Hippocampal formation (tissue), 2 donors: Measurements from ENCODE around the gene C15orf62.
A peak's percentile ranks its signal among the peaks of the same experiment; 100 is the strongest.

Experiments
- DNase-seq, 2 donors: peaks; one replicate each; lab custom pipeline; 2025; lab: John Stamatoyannopoulos, UW

Gene C15orf62, protein sequence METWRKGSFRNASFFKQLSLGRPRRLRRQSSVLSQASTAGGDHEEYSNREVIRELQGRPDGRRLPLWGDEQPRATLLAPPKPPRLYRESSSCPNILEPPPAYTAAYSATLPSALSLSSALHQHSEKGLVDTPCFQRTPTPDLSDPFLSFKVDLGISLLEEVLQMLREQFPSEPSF

DNA sequence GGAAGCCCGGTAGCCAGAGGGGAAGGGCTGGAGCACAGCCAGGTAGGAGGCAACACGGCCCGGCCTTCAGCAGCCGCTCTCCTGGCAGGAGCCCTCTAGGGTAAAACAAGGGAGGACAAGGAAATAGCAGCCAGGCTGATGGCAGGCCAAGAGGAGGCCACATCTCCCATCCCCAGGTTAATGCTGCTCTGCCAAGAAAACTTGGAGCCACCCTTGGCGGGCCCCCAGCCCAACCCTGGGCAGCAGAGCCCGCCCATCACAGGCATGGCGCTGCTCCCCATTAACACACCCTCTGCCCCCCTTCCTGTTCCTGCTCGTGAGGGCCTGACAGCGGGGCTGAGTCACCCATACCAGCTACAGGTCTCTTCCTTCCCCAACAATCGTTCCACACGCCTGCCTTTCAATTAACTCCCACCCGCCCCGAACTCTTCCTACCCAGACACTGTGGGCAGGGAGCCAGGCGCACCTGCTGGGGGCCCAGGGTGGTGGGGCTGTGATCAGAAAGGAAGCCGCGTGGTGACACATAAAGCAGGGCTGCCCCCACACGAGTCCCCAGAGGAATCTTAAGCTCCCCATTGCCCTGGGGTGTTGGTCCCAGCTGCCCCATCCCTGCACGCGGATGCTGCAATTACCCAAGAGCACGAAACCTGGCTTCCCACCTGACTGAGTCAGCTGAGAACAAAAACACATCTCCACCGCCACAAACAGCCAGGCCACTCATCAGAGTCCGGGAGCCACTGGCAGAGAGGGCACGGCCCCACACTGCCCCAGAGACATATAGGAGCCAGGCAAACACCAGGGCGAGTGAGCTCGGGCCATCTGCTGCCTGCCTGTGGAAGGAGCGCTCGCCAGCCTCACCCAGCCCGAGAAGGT is at the start of gene C15orf62:
TSS of gene C15orf62 (plus strand) at position 707 of the 873 bp plus-strand sequence. CDS start 516 bp downstream, outside the sequence.
- DNase-seq: peak; percentile 18 to 41

GRCh38 chr15:40721701-40722100 is 48.1 kb upstream of the C15orf62 start:
- no peak for DNase-seq

DNA sequence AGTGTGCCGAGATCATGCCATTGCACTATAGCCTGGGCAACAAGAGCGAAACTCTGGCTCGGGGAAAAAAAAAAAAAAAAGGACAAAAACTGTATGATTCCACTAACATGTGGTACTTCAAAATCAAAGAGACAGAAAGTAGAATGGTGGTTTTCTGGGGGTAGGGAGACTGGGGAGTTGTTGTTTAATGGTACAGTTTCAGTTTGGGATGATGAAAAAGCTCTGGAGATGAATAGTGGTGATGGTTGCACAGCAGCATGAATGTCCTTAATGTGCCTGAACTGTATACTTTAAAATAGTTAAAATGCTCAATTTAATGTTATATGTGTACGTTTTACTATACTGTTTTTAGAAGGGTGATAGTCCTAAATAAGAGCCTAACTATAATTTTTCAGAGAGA is 47.4 kb upstream of the C15orf62 start:
- no peak for DNase-seq

GRCh38 chr15:40722934-40723333 is 46.8 kb upstream of the C15orf62 start:
- no peak for DNase-seq

DNA sequence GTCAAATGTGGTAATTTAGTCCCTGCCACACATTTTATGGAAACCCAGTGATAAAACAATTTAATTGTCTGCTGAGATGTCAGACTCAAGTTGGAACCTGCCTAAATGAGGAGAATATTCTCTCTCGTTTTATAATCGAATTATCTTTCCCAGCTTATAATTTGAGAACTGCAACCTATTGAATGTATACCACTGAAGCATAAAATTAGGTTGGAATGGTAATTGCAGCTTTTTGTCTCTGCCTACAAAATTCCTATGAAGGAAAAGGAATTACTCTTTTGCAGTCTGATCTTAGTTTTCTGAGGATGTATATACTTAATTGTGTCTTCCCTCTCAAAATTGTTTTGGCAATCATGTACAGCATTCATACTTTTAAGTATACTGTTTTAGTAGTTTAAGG is 45.9 kb upstream of the C15orf62 start:
- DNase-seq: no peak

- no peak for DNase-seq
Observed at GRCh38 chr15:40731034-40731433, 38.7 kb upstream of the C15orf62 start.

- DNase-seq: no peak
Observed at GRCh38 chr15:40736575-40736974, 33.2 kb upstream of the C15orf62 start.

GRCh38 chr15:40737048-40737447 is 32.7 kb upstream of the C15orf62 start:
- no peak for DNase-seq

- DNase-seq: no peak
Observed at GRCh38 chr15:40739047-40739446, 30.7 kb upstream of the C15orf62 start.

DNA sequence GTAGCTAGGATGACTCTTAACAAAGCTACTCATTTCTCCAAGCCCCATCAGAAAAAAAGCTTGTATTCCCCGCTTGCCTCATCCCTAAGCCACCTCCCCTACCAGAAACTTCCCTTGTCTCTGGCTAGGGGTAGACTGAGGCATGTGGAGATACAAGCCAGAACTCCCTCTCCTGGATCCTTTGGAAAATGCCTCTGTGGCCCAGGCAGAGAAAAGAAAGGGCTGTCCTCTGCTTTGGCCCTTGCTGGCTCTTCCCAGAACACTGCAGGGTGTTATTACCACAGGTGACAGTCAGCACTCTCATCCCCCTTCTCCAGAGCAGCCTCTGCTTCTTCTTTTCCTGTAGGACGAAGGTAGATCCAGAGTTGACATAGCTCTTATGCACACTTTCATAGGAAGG is 29.9 kb upstream of the C15orf62 start:
- no peak for DNase-seq

GRCh38 chr15:40743485-40743901 is 26.3 kb upstream of the C15orf62 start:
- DNase-seq: no peak

DNA sequence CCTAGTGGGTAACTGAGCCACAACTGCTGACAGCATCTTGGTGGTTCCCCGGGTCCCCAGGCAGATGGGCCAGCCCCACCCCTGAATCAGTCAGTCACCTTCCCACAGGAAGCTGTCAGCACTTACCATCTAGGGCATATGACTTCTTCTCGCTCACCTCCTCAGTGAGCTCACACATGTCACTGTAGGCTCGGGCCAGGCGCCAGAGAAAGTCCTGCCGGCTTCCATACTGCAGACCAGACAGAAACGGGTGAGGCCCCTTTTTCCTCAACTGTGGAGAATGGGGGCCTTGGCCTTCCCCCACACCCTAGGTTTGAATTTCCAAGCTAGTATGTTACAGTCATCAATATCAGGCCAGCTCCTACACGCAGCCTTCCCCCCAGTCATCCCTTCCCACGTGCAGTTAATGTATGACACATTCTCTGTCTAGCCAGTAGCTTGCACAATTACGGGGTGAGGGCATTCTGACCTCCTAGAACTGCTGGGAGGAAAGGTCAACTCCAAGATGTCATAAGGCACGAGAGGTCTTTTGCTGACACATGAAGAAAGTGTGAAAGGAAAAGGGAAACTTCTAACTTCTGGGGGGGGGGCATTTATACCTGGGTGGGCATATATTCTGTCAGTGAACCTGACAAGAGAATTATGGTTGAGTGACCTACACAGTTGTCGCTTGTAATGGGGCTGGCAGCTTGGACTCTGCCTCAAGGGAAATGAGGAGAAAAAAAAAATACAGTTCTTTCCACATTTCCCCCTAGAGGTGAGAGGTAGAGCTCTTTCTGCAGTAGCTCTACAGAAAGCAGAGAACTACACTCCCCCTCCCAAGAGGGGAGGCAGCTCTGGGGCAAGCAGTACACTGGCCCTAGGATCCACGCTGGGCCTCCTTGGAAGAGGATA is 25.6 kb upstream of the C15orf62 start:
- DNase-seq: no peak

DNA sequence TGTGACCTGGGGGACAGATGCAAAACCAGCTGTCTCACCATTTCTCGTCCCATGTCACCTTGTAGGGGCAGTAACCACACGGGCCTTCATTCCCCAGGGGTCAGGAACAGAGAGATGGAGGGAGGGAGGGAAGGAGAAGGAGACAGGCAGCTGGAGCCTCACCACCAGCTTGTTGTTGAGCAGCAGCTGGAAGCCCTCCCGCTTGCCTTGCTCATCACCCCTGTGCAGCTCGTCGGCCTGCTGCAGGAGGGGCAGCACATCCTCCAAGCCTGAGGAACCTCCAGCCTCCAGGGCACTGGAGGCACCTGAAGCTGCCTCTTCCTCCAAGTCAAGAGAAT is 25.0 kb upstream of the C15orf62 start:
- DNase-seq: no peak

DNA sequence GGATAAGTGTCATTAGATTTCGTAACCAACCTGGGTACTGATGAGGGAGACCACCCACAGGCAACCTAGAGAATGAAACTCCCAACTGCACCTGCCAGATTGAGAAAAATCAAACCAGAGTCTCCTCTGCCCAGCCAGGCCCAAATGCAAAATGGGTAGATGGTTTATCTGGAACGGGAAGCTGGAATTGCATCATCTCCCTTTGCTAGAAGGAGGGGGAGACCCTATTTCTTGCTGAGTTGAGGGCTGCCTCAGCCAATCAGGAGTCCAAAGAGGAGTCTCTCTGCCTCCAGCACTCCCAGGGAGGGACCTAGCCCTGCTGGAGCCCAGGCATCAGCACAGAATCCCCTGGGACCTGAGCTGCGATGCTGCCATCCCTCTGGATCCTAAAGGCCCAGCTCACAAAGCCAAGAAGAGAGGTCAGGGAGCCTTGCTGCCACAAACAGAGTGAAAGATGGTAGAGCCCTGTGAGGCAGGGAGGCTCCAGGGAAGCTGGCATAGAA is 22.8 kb upstream of the C15orf62 start:
- DNase-seq: no peak

DNA sequence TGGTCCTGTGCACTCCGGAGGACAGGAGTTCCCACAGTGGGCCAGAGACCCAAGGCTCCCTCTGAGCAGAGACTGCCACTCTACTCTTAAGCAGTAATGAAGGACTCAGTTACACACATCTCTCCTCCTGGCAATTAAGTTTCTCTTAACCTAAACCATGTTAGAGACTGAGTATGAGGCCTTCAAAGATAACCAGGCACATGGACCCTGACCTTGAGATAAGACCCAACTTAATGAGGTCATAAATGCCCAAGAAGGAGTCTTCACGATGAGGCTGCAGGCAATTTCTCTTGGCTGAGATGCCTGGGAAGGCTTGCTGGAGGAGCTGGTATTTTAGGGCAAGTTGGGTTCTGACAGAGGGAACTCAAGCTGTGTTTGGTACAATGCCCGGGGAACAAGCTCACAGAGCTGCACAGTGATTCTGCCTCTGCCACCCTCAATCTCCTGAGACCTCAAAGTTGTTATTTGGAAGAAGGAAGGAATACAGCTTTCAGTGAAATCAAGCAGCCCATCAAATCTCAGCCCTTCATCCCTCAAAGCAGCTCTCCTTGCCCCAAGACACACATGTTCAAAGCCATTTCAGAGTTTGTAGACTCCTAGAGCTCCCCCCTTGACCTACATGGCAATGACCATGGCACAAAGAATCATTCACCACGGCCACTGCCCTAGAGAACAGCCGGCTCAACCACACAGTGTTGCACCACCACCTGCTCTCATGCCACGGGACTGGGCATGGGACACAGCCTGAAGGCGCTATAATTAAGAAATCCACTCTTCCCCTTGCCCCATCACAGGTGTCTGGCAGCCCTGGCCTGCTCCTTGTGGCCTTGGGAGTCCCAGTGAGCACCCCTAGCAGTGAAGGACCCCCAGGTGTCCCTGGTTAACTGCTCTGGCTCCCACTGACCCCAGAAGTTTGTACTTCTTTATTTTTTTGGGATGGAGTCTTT is 21.8 kb upstream of the C15orf62 start:
- DNase-seq: no peak

DNA sequence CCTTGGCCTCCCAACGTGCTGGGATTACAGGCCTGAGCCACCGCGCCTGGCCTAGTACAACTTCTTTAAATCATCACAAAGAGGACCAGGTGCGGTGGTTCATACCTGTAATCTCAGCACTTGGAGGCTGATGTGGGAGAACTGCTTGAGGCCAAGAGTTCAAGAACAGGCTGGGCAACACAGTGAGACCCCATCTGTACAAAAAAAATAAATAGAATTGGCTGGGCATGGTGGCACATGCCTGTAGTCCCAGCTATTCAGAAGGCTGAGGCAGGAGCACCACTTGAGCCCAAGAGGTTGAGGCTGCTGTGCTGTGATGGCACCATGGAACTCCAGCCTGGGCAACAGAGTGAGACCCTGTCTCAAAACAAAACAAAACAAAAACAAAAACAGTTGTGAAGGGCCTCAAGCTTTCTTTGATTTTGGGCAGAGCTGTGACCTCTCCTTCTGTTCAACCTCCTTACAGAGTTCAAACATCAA is 20.6 kb upstream of the C15orf62 start:
- no peak for DNase-seq

GRCh38 chr15:40750885-40751284 is 18.9 kb upstream of the C15orf62 start:
- DNase-seq: no peak

DNA sequence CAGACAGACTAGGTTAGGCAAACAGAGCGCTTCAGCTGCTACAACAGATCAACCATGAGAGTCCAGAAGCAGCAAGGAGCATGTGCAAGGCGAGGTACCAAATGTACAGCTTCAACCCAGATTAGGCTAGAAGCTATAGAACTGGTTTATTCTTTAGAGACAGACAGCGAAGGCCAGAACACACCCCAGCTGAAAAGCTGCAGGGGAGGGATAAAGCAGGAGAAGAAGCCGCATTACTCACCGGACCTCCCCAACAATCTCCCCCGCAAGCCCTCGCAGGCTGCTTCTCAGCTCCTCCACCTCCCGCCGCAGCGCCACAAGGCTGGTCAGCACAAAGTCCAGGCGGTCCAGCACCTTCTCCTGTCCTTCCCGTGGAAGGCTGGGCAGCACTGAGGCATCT is 18.0 kb upstream of the C15orf62 start:
- no peak for DNase-seq

DNA sequence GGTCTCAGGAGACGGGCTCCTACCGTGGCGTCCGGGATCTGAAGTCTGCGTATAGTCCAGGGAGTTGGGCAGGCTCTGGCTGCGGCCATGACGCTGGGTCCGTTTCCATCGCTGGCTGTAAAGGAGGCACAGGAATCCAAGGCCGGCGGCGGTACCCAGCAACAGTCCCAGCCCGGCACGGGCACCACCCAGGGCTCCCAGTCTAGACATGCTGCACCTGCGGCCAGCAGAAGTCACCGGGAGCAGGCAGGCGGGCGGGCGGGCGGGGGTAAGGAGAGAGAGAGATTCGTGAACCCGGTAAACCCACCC is 15.3 kb upstream of the C15orf62 start:
- DNase-seq: no peak

DNA sequence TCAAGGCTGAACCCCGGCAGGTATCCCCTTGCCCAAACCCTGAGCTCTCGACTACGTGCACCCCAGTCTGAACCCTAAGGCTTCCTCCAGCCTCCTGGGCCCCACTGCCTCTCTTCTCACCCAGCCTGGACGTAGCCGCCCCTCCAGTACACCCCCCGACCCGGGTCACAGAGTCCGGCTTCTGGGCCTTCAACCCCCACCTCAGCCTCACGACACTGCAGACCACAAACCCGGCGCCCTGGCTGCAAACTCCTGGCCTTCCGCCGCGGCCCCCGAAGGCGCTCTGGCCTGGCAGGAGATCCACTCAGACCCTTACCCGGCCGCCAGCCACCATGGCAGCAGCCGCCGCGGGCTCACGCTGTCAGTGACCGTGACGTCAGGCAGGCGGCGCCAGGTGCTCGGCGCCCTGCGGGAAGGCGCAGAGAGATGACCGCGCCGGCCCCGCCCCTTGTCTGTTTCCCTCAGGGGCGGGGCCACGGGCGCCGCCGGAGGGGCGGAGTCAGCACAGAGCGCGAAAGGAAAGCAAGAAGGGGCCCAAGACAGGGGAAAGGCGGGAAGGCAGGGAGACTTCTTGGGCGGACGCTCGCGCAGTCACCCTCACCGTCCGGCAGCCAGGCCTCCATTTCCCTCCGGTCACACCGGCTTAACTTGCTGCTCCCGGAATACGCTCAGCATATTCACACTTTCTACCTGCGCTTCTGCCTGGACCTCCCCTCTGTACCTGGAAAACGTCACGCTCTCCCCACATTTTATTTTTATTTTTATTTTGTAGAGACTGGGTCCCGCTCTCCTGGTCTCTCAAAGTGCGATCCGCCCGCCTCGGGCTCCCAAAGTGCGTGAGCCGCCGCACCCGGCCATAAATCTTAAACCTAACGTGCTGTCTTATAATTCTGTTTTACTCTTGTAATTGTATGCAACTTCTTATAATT is 14.6 kb upstream of the C15orf62 start, which contains the start of gene RMDN3:
TSS of gene RMDN3 (minus strand) at position 372 of the 929 bp plus-strand sequence. CDS start 471 bp downstream, outside the sequence.
- peak; percentile 88 for DNase-seq
